ENCODE results near the gene TRIM71. TPM values are rescaled to one million over a fixed set of nuclear protein-coding genes. Genes with fewer than 3 reads are reported as not detected.
A peak's percentile ranks its signal among the peaks of the same experiment; 100 is the strongest.

Gene TRIM71
- total and polyA plus RNA-seq, 2 of the 13 experiments (the other 11 are each of a cell fraction or from before 2014, with no cell fraction given), result 21.7 to 76.9 TPM

- TF ChIP-seq TARDBP (CRISPR knock-in tag; IDR thresholded peaks at IDR 0.05) (peak; percentile 69; the same call in 1 of the 2 replicates), ZNF556 (CRISPR knock-in tag; IDR thresholded peaks at IDR 0.05; ENCODE audit: borderline replicate concordance) (no peak), TFAP4 (IDR thresholded peaks at IDR 0.05; ENCODE audit: borderline replicate concordance, low read depth) (peak; percentile 73; the same call in 1 of the 2 replicates), MEIS2 (CRISPR knock-in tag; IDR thresholded peaks at IDR 0.05) (0 out of 2 replicates have a peak, but pooled peaks have one; percentile 43), GABPA (IDR thresholded peaks at IDR 0.05; ENCODE audit: low read depth, low read length) (no peak), GABPA (CRISPR knock-in tag; IDR thresholded peaks at IDR 0.05; ENCODE audit: low read depth) (peak; percentile 71), CCDC6 (CRISPR knock-in tag; IDR thresholded peaks at IDR 0.05) (peak; percentile 77), GATAD1 (CRISPR knock-in tag; IDR thresholded peaks at IDR 0.05) (peak; percentile 22; the same call in 1 of the 2 replicates), KLF15 (CRISPR knock-in tag; IDR thresholded peaks at IDR 0.05; ENCODE audit: borderline replicate concordance) (no peak), MEIS1 (CRISPR knock-in tag; IDR thresholded peaks at IDR 0.05; ENCODE audit: borderline replicate concordance) (peak; percentile 74; the same call in 1 of the 2 replicates), ZSCAN5A (CRISPR knock-in tag; IDR thresholded peaks at IDR 0.05; ENCODE audit: borderline replicate concordance) (peak; percentile 49; the same call in 1 of the 2 replicates), ZBTB44 (CRISPR knock-in tag; IDR thresholded peaks at IDR 0.05) (no peak), ZNF432 (CRISPR knock-in tag; IDR thresholded peaks at IDR 0.05; ENCODE audit: borderline replicate concordance) (no peak), ZNF33B (CRISPR knock-in tag; IDR thresholded peaks at IDR 0.05) (no peak), IRF2 (CRISPR knock-in tag; IDR thresholded peaks at IDR 0.05) (peak; percentile 78; the same call in 1 of the 2 replicates), MIXL1 (CRISPR knock-in tag; IDR thresholded peaks at IDR 0.05) (peak; percentile 38), CREB1 (IDR thresholded peaks at IDR 0.05) (no peak), CREB1 (CRISPR knock-in tag; IDR thresholded peaks at IDR 0.05) (peak; percentile 68; the same call in 1 of the 2 replicates), DBP (CRISPR knock-in tag; IDR thresholded peaks at IDR 0.05; ENCODE audit: not compliant biosample characterization) (no peak), MXD4 (CRISPR knock-in tag; IDR thresholded peaks at IDR 0.05) (no peak), TCF7 (IDR thresholded peaks at IDR 0.05; ENCODE audit: low read depth) (peak; percentile 57; the same call in 1 of the 2 replicates), ZFP36L1 (CRISPR knock-in tag; IDR thresholded peaks at IDR 0.05) (0 out of 2 replicates have a peak, but pooled peaks have one; percentile 27), TFE3 (CRISPR knock-in tag; IDR thresholded peaks at IDR 0.05) (peak; percentile 72; the same call in 1 of the 2 replicates)
These were observed 23.1 kb upstream of the TRIM71 start (continued) for GRCh38 chr3:32794487-32795308.

All from HepG2 (cell line).